ENCODE results near the gene KIZ. TPM values are rescaled to one million over a fixed set of nuclear protein-coding genes. Genes with fewer than 3 reads are reported as not detected.

KIZ gene
- total RNA-seq, 1 experiment from 2014 or later = 13.4 TPM

- H3K4me3 ChIP-seq (ENCODE audit: low read length) = no peak overlapping the region
Measured at GRCh38 chr20:21101453-21101931, 24.4 kb upstream of the KIZ start.

GRCh38 chr20:21101932-21102575 lies 23.8 kb upstream of the KIZ start:
- Histone ChIP-seq H3K4me1 (ENCODE audit: insufficient read depth, low read length) (no peaks in the 10 kb centered on the region), H3K36me3 (ENCODE audit: low read depth, low read length) (no peaks in the 10 kb centered on the region), H3K9me2 (replicated peaks; ENCODE audit: low read length) (no peaks in the 10 kb centered on the region), H3K9ac (ENCODE audit: low read length) (no peak overlapping the region), H2AFZ (ENCODE audit: low read length) (no peak overlapping the region), H3K4me2 (ENCODE audit: low read length) (no peak overlapping the region), H3K79me2 (ENCODE audit: low read length) (no peaks in the 10 kb centered on the region), H4K20me1 (ENCODE audit: low read length) (no peaks in the 10 kb centered on the region), H3K9me3 (ENCODE audit: low read length) (no peaks in the 10 kb centered on the region), H3K4me3 (ENCODE audit: low read length) (no peak overlapping the region), H3K27me3 (ENCODE audit: low read length) (peaks cover 56% of the 10 kb centered on the region), H3K27ac (ENCODE audit: low read length) (no peak overlapping the region), H3F3A (ENCODE audit: low read length, unreplicated experiment) (no peaks in the 10 kb centered on the region)
- ChIA-PET CTCF (no interaction called here), POLR2A (ENCODE audit: unreplicated experiment) (no interaction called here)
- no TSS peak for BruUV-seq (replicated peaks)
- no peak for TF ChIP-seq CTCF (conservative IDR thresholded peaks at IDR 0.05; ENCODE audit: low read depth, low read length)
- TF ChIP-seq EZH2 (IDR thresholded peaks at IDR 0.05; ENCODE audit: low read length, unreplicated experiment) = no peak
- no peak for TF ChIP-seq EZH2phosphoT487 (IDR thresholded peaks at IDR 0.05; ENCODE audit: borderline replicate concordance, low read length)
- intact Hi-C loops (cut with micrococcal nuclease) = no loop called here
- no peak for DNase-seq
- ATAC-seq = no peak

More at GRCh38 chr20:21101453-21101931, 24.4 kb upstream of the KIZ start:
- no peak overlapping the region for H3K4me2 ChIP-seq (ENCODE audit: low read length)
- DNase-seq = no peak
- H3F3A ChIP-seq (ENCODE audit: low read length, unreplicated experiment) = no peaks in the 10 kb centered on the region
- no peak overlapping the region for H2AFZ ChIP-seq (ENCODE audit: low read length)
- no peaks in the 10 kb centered on the region for H3K36me3 ChIP-seq (ENCODE audit: low read depth, low read length)
- ChIA-PET CTCF (no interaction called here), POLR2A (ENCODE audit: unreplicated experiment) (interaction anchor here (0.6 kb wide), 1 partner anchor 186 kb away, joined by 3 read pairs; no protein-coding TSS in a partner anchor)
- no peak overlapping the region for H3K9ac ChIP-seq (ENCODE audit: low read length)
- H3K4me1 ChIP-seq (ENCODE audit: insufficient read depth, low read length) = no peaks in the 10 kb centered on the region
- intact Hi-C loops (cut with micrococcal nuclease) = no loop called here
- no peak for TF ChIP-seq EZH2 (IDR thresholded peaks at IDR 0.05; ENCODE audit: low read length, unreplicated experiment)
- no peak for TF ChIP-seq EZH2phosphoT487 (IDR thresholded peaks at IDR 0.05; ENCODE audit: borderline replicate concordance, low read length)
- no peak for TF ChIP-seq CTCF (conservative IDR thresholded peaks at IDR 0.05; ENCODE audit: low read depth, low read length)
- no peaks in the 10 kb centered on the region for H3K79me2 ChIP-seq (ENCODE audit: low read length)
- no peaks in the 10 kb centered on the region for H3K9me3 ChIP-seq (ENCODE audit: low read length)
- BruUV-seq (replicated peaks) = no TSS peak
- no peak overlapping the region for H3K27ac ChIP-seq (ENCODE audit: low read length)
- H3K9me2 ChIP-seq (replicated peaks; ENCODE audit: low read length) = no peaks in the 10 kb centered on the region
- ATAC-seq = no peak
- no peaks in the 10 kb centered on the region for H4K20me1 ChIP-seq (ENCODE audit: low read length)
- peaks cover 57% of the 10 kb centered on the region for H3K27me3 ChIP-seq (ENCODE audit: low read length)

GRCh38 chr20:21102603-21103311 lies 23.1 kb upstream of the KIZ start:
- no peak for ATAC-seq
- CTCF ChIA-PET = no interaction called here
- DNase-seq = no peak
- H3K9me3 ChIP-seq (ENCODE audit: low read length) = no peaks in the 10 kb centered on the region
- no peak overlapping the region for H2AFZ ChIP-seq (ENCODE audit: low read length)
- BruUV-seq (replicated peaks) = no TSS peak
- TF ChIP-seq EZH2phosphoT487 (IDR thresholded peaks at IDR 0.05; ENCODE audit: borderline replicate concordance, low read length) = no peak
- no peak for TF ChIP-seq EZH2 (IDR thresholded peaks at IDR 0.05; ENCODE audit: low read length, unreplicated experiment)
- no peak for TF ChIP-seq CTCF (conservative IDR thresholded peaks at IDR 0.05; ENCODE audit: low read depth, low read length)
- no peak overlapping the region for H3K4me3 ChIP-seq (ENCODE audit: low read length)
- H3K27ac ChIP-seq (ENCODE audit: low read length) = no peak overlapping the region
- H3K79me2 ChIP-seq (ENCODE audit: low read length) = no peaks in the 10 kb centered on the region
- intact Hi-C loops (cut with micrococcal nuclease) = no loop called here
- no peak overlapping the region for H3K4me2 ChIP-seq (ENCODE audit: low read length)
- POLR2A ChIA-PET (ENCODE audit: unreplicated experiment) = no interaction called here
- no peaks in the 10 kb centered on the region for H4K20me1 ChIP-seq (ENCODE audit: low read length)
- no peak overlapping the region for H3K9ac ChIP-seq (ENCODE audit: low read length)
- H3K27me3 ChIP-seq (ENCODE audit: low read length) = peaks cover 56% of the 10 kb centered on the region
- no peaks in the 10 kb centered on the region for H3F3A ChIP-seq (ENCODE audit: low read length, unreplicated experiment)
- no peaks in the 10 kb centered on the region for H3K4me1 ChIP-seq (ENCODE audit: insufficient read depth, low read length)
- H3K9me2 ChIP-seq (replicated peaks; ENCODE audit: low read length) = no peaks in the 10 kb centered on the region
- H3K36me3 ChIP-seq (ENCODE audit: low read depth, low read length) = no peaks in the 10 kb centered on the region
